ENCODE measurements around the gene JAG2. TPM values are rescaled to one million over a fixed set of nuclear protein-coding genes. Genes with fewer than 3 reads are reported as not detected.

JAG2 gene
- total RNA-seq, 1 donor from 2014 or later = 3.8 TPM

DNA sequence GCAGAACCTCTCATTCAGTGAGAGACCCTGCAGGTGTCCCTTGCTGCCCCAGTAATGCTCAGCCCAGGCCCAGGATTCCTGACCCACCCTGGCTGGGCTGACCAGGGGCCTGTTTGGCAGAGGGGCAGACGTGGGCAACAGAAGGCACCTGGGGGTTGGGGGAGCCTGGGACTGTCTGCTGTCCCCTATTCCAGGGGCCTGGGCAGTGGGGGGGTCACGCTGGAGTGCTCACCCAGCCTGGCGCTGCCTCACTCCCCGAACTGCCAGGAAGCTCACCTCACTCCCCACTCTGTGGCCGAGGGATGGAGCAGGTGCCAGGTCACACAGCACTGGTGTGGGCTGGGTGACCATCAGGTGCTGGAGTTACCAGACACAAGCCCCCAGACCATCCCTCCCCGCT is 35.1 kb upstream of the JAG2 start:
- Mint-ChIP-seq H3K4me1 (ENCODE audit: low read depth) (no peaks in the 10 kb centered on the region), H3K9me3 (ENCODE audit: low read depth) (no peaks in the 10 kb centered on the region), H3K4me3 (ENCODE audit: low read depth) (no peak overlapping the region), H3K36me3 (ENCODE audit: insufficient read depth) (no peaks in the 10 kb centered on the region), H3K27me3 (peaks cover 10% of the 10 kb centered on the region), H3K27ac (no peak overlapping the region)
- TF ChIP-seq, protein P1, sequence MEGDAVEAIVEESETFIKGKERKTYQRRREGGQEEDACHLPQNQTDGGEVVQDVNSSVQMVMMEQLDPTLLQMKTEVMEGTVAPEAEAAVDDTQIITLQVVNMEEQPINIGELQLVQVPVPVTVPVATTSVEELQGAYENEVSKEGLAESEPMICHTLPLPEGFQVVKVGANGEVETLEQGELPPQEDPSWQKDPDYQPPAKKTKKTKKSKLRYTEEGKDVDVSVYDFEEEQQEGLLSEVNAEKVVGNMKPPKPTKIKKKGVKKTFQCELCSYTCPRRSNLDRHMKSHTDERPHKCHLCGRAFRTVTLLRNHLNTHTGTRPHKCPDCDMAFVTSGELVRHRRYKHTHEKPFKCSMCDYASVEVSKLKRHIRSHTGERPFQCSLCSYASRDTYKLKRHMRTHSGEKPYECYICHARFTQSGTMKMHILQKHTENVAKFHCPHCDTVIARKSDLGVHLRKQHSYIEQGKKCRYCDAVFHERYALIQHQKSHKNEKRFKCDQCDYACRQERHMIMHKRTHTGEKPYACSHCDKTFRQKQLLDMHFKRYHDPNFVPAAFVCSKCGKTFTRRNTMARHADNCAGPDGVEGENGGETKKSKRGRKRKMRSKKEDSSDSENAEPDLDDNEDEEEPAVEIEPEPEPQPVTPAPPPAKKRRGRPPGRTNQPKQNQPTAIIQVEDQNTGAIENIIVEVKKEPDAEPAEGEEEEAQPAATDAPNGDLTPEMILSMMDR (IDR thresholded peaks at IDR 0.05; ENCODE audit: unreplicated experiment) = no peak
- DNase-seq (ENCODE audit: low spot score, unreplicated experiment) = no peak

DNA sequence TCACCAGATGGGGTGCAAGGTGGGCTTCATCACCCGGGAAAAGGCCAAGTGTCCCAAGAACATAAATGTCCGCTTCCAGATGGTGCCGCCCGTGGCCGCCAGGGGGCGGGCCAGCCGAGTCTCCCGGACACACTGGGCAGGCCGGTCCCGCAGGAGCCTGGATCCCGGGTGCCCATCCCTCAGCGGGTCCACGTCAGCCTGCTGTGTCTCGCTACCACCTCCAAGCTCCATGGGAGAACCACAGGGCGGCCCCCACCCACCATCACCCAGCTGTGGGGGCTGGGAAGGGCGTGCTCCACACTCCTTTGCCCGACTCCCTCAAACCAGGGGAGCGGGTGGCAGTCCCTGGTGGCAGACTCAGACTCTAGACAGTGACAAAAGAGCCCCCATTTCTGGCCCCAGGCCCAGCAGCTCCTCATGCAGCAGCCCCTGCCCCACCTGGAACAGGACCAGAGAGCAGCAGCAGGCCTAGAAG is 34.5 kb upstream of the JAG2 start:
- DNase-seq (ENCODE audit: low spot score, unreplicated experiment) = peak; percentile 82
- no peak overlapping the region for H3K27ac Mint-ChIP-seq
- no peaks in the 10 kb centered on the region for H3K9me3 Mint-ChIP-seq (ENCODE audit: low read depth)
- no peaks in the 10 kb centered on the region for H3K36me3 Mint-ChIP-seq (ENCODE audit: insufficient read depth)
- peaks cover 14% of the 10 kb centered on the region for H3K27me3 Mint-ChIP-seq
- TF ChIP-seq, protein P1 (IDR thresholded peaks at IDR 0.05; ENCODE audit: unreplicated experiment) = peak; percentile 91
- H3K4me1 Mint-ChIP-seq (ENCODE audit: low read depth) = no peaks in the 10 kb centered on the region
- H3K4me3 Mint-ChIP-seq (ENCODE audit: low read depth) = no peak overlapping the region

- no peaks in the 10 kb centered on the region for H3K9me3 Mint-ChIP-seq (ENCODE audit: low read depth)
- H3K27me3 Mint-ChIP-seq = peaks cover 15% of the 10 kb centered on the region
- H3K36me3 Mint-ChIP-seq (ENCODE audit: insufficient read depth) = no peaks in the 10 kb centered on the region
- TF ChIP-seq, protein P1 (IDR thresholded peaks at IDR 0.05; ENCODE audit: unreplicated experiment) = no peak
- H3K4me3 Mint-ChIP-seq (ENCODE audit: low read depth) = no peak overlapping the region
- DNase-seq (ENCODE audit: low spot score, unreplicated experiment) = no peak
- no peaks in the 10 kb centered on the region for H3K4me1 Mint-ChIP-seq (ENCODE audit: low read depth)
- no peak overlapping the region for H3K27ac Mint-ChIP-seq
Observed at GRCh38 chr14:105201925-105202513, 33.4 kb upstream of the JAG2 start.

DNA sequence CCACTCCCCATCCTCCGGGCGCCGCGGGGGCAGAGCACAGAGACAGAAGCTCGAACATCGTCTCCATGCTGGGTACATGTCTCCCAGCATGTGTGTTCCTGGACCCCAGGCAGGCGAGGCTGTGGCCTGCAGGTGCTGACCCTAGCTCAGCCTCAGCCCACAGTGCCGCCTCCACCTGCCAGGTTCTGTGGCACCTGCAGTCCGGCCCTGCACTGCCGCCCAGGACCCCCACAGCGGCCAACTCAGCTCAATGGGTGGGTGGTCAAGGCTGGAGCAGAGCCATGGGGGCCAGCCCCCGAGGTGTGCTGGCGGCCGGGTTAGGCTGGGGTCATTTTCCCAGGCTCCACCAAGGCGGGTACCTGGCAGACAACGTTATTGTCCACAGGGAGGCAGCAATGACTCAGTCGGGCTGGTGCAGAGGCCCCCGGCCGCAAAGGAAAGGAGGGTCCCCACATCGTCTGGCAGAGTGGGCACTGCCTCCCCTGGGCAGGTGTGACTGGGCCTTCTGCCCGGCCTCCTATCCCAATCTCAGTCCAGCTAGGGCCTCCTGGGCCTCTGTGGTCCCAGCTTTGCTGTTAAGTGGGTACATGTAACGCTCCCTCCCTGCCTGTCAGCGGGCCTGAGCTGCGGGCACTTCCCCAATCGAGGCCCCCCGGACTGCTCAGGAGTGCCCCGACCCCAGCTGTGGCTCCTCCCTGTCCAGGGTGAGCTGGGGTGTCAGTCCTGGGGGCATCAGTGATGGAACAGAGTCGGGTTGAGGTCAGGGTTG is 32.8 kb upstream of the JAG2 start:
- TF ChIP-seq, protein P1 (IDR thresholded peaks at IDR 0.05; ENCODE audit: unreplicated experiment) = peak; percentile 33
- H3K27me3 Mint-ChIP-seq = peaks cover 15% of the 10 kb centered on the region
- no peaks in the 10 kb centered on the region for H3K4me1 Mint-ChIP-seq (ENCODE audit: low read depth)
- no peak overlapping the region for H3K27ac Mint-ChIP-seq
- H3K36me3 Mint-ChIP-seq (ENCODE audit: insufficient read depth) = no peaks in the 10 kb centered on the region
- no peak for DNase-seq (ENCODE audit: low spot score, unreplicated experiment)
- no peak overlapping the region for H3K4me3 Mint-ChIP-seq (ENCODE audit: low read depth)
- no peaks in the 10 kb centered on the region for H3K9me3 Mint-ChIP-seq (ENCODE audit: low read depth)

DNA sequence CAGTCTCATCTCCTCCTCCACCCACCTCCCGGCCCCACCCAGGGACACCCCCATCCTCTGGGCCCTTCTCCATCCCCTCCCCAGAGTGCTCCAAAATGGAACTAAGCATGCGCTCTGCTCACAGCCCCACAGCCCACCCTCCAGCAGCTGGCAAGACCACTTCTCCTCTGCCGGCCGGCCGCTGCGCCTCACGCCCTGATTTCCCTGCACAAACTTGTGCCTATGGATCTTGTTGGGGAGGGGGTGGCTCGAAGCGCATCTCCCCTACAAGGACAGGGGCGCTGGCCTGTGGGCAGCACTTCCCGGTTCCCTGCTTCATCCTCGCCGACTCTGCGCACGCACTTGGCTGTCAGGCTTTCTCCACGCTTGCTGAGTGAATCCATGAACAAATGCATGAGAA is 32.1 kb upstream of the JAG2 start:
- Mint-ChIP-seq H3K9me3 (ENCODE audit: low read depth) (no peaks in the 10 kb centered on the region), H3K36me3 (ENCODE audit: insufficient read depth) (no peaks in the 10 kb centered on the region), H3K4me1 (ENCODE audit: low read depth) (no peaks in the 10 kb centered on the region), H3K4me3 (ENCODE audit: low read depth) (no peak overlapping the region), H3K27ac (no peak overlapping the region), H3K27me3 (peaks cover 16% of the 10 kb centered on the region)
- no peak for DNase-seq (ENCODE audit: low spot score, unreplicated experiment)
- TF ChIP-seq, protein P1 (IDR thresholded peaks at IDR 0.05; ENCODE audit: unreplicated experiment) = no peak
